ENCODE data around the gene ACIN1.

The ACIN1 gene

DNA sequence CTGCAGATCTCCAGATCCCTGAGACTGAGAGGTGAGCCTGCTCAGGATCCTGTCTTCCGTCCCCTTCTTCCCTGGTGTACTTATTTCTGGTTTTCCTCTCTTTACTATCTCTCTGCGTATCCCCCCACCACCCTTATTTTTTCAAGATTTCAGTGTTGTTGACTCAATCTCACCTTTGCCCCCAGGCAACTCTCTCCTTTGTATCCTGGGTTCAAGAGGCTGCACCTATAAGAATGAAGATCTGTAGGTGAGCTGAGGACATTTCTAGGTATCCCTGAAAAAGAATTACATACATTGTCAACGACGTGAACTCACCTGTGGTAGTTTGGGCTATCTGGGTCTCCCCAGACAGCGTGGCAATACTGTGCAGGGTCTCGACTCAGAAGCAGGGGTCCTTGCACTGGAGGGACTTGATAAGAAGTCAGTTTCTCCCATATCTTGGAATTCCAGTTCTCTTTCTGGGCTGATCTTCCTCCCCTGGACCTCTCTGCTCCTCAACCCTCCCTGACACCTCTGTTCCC, 9.2 kb upstream of the ACIN1 start:
- H3K4me3 ChIP-seq (ENCODE audit: low read depth, low read length): no peak overlapping the region
- no peak overlapping the region for H2AFZ ChIP-seq (ENCODE audit: low read length, unreplicated experiment)
- H3K27ac ChIP-seq (ENCODE audit: low read depth, low read length): no peak overlapping the region
- H3K79me2 ChIP-seq (ENCODE audit: control insufficient read depth, insufficient read depth, low read length, unreplicated experiment): peaks cover 5% of the 10 kb centered on the region
- H3K4me1 ChIP-seq (ENCODE audit: control insufficient read depth, insufficient read depth, low read length, unreplicated experiment): no peaks in the 10 kb centered on the region
- peaks cover 2% of the 10 kb centered on the region; the same call in 1 of the 2 replicates for H3K36me3 ChIP-seq (ENCODE audit: insufficient read depth, low read length)
- no peaks in the 10 kb centered on the region for H3K27me3 ChIP-seq (ENCODE audit: insufficient read depth, low read length)

DNA sequence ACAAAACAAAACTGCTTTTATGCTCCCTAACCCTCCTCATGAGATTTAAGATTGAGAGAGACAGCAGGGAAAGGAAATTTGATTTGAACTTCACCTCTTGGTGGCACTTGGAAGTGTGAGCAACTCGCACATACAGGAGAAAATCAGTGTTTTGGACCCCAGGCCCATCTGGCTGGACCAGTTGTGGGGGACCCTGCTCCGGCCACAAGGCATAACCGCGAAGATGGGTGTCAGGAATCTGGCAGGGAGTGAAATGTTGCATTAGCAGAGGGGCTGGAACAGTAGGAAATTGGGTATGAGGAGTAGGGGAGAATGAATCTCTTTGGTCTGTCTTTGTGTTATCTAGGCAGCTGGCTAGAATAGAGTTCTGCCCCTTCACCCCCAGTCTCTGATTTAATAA, 8.6 kb upstream of the ACIN1 start:
- Histone ChIP-seq H2AFZ (ENCODE audit: low read length, unreplicated experiment) (no peak overlapping the region), H3K79me2 (ENCODE audit: control insufficient read depth, insufficient read depth, low read length, unreplicated experiment) (peaks cover 10% of the 10 kb centered on the region), H3K4me1 (ENCODE audit: control insufficient read depth, insufficient read depth, low read length, unreplicated experiment) (no peaks in the 10 kb centered on the region), H3K4me3 (ENCODE audit: low read depth, low read length) (no peak overlapping the region), H3K27ac (ENCODE audit: low read depth, low read length) (no peak overlapping the region), H3K27me3 (ENCODE audit: insufficient read depth, low read length) (no peaks in the 10 kb centered on the region), H3K36me3 (ENCODE audit: insufficient read depth, low read length) (peaks cover 7% of the 10 kb centered on the region; the same call in 1 of the 2 replicates)

DNA sequence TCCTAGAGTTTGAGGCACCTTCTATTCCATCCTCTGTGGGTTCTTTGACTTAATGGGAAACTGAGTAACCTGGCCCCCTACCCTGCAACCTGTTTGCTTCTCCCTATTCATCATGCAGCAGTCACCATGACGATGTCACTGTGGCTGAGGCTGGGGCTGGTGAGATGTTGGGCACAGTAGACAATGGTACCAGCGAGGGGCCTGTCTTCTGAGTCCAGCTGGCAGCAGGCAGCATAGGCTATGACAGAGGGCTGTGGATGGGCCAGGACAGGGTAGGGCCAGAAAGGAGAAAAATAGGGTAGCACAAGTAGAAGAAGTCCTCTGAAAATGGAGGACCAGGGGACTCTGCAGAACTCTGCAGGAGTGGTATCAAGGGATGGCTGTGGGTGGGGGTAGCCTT, 7.9 kb upstream of the ACIN1 start:
- Histone ChIP-seq H3K4me3 (ENCODE audit: low read depth, low read length) (no peak overlapping the region), H3K36me3 (ENCODE audit: insufficient read depth, low read length) (peaks cover 15% of the 10 kb centered on the region), H3K27ac (ENCODE audit: low read depth, low read length) (no peak overlapping the region), H3K27me3 (ENCODE audit: insufficient read depth, low read length) (no peaks in the 10 kb centered on the region), H2AFZ (ENCODE audit: low read length, unreplicated experiment) (no peak overlapping the region), H3K4me1 (ENCODE audit: control insufficient read depth, insufficient read depth, low read length, unreplicated experiment) (peaks cover 1% of the 10 kb centered on the region), H3K79me2 (ENCODE audit: control insufficient read depth, insufficient read depth, low read length, unreplicated experiment) (peaks cover 18% of the 10 kb centered on the region)

DNA sequence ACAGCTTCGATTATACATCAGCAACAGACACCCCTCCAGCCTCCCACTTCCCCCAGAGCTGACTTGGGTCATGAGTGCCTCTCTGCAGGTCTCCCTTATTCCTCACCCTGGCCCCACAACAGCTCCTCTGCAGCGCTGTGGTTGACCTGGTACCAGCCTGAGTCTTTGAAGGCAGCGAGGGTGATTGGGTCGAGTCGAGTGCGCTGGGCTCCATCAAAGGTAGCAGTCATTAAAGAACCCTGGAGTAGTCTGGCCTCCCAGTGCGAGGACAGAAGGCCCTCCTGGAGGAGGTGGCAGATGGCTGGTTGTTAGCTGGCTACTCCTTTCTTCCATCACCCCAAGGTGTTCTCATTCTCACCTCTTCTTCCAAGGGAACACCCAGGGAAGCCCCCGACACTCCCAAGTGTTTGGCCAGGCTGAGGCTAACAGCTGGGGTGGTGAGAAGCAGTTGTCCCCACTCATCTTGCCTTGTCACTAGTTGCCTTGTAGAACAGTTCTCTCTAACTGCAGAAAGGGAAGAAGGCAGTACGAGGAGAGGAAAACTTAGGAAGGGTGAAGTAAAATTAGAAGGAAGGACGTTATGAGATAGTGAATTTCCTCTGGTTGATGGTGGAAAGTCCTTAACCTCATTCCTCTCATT, 7.2 kb upstream of the ACIN1 start:
- no peaks in the 10 kb centered on the region for H3K27me3 ChIP-seq (ENCODE audit: insufficient read depth, low read length)
- H2AFZ ChIP-seq (ENCODE audit: low read length, unreplicated experiment): no peak overlapping the region
- no peak overlapping the region for H3K4me3 ChIP-seq (ENCODE audit: low read depth, low read length)
- H3K4me1 ChIP-seq (ENCODE audit: control insufficient read depth, insufficient read depth, low read length, unreplicated experiment): peaks cover 8% of the 10 kb centered on the region
- H3K79me2 ChIP-seq (ENCODE audit: control insufficient read depth, insufficient read depth, low read length, unreplicated experiment): peaks cover 25% of the 10 kb centered on the region
- peaks cover 20% of the 10 kb centered on the region for H3K36me3 ChIP-seq (ENCODE audit: insufficient read depth, low read length)
- no peak overlapping the region for H3K27ac ChIP-seq (ENCODE audit: low read depth, low read length)

DNA sequence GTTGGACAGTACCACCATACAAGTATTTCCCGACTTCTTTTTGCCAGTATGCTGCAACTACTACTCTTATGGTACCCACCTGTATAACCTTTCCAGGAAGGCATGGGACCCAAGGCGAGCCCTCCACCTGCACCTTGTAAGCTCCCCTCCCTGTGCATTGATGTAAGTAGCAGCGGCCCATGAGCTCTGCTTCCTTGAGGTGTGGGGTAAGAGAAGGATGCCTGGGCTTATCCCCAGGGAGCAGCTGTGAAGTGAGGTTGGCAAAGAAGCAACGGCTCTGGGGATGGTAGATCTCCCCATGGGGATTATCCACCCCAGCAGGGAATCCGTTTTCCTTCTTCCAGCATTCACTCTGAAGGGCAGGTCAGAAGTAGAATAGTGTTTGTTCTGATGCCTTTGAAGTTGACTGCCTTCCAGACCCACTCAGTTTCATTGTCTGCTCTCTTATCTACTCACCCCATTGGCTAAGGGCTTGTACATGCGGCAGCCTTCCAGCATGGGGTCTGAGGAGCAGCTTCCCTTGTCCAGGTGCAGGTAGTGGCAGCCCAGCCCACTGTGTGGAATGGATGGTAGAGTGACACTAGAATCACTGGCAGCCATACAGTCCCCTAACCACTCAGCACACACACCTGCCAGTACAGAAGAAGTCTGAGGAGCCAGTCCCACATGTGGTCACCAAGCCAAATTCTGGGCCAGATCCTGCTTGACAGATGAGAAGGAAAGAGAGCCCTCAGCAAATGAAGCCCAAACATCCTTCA, 6.5 kb upstream of the ACIN1 start:
- Histone ChIP-seq H3K27me3 (ENCODE audit: insufficient read depth, low read length) (no peaks in the 10 kb centered on the region), H3K27ac (ENCODE audit: low read depth, low read length) (no peak overlapping the region), H3K4me1 (ENCODE audit: control insufficient read depth, insufficient read depth, low read length, unreplicated experiment) (peaks cover 14% of the 10 kb centered on the region), H3K4me3 (ENCODE audit: low read depth, low read length) (no peak overlapping the region), H2AFZ (ENCODE audit: low read length, unreplicated experiment) (no peak overlapping the region), H3K36me3 (ENCODE audit: insufficient read depth, low read length) (peaks cover 20% of the 10 kb centered on the region), H3K79me2 (ENCODE audit: control insufficient read depth, insufficient read depth, low read length, unreplicated experiment) (peaks cover 32% of the 10 kb centered on the region)

DNA sequence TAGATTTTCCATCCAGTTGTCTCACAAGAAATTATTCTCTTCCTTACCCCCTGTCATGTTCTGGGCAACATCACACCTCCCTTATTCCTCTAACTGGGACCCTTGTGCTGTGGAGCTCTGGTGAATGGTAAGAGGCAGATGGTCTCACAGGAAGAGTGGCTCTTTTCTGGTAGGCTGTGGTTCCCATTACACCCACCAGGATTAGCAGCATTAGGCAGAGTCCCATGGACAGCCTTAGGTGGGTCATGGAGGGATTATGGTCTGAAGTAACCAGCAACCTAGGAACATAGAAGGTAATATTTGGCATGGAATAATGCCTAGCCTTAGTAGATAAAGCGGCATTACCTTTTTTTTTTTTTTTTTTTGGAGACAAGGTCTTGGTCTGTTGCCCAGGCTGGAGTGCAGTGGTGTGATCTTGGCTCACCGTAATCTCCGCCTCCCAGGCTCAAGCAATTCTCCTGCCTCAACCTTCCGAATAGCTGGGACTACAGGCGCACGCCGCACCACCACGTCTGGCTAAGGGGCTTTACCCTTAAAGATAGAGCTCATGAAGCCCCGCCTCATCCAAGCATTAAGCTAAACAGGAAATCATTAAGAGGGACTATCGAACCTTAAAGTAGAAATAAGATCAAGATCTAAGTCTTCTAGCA, 4.4 kb upstream of the ACIN1 start:
- Histone ChIP-seq H3K79me2 (ENCODE audit: control insufficient read depth, insufficient read depth, low read length, unreplicated experiment) (peaks cover 40% of the 10 kb centered on the region), H2AFZ (ENCODE audit: low read length, unreplicated experiment) (no peak overlapping the region), H3K27me3 (ENCODE audit: insufficient read depth, low read length) (no peaks in the 10 kb centered on the region), H3K36me3 (ENCODE audit: insufficient read depth, low read length) (peaks cover 20% of the 10 kb centered on the region), H3K4me3 (ENCODE audit: low read depth, low read length) (no peak overlapping the region), H3K4me1 (ENCODE audit: control insufficient read depth, insufficient read depth, low read length, unreplicated experiment) (peaks cover 14% of the 10 kb centered on the region), H3K27ac (ENCODE audit: low read depth, low read length) (no peak overlapping the region)

DNA sequence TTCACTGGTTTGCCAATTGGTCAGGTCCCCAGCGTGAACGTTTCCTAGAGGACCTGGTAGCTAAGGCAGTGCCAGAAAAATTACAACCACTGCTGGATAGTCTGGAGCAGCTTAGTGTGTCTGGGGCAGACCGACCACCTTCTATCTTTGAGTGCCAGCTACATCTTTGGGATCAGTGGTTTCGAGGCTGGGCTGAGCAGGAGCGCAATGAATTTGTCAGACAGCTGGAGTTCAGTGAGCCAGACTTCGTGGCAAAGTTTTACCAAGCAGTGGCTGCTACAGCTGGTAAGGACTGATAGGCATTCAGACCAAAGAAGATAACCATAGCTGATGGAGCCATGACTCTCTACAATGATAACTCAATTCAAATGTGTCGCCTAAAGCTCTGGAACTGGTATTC, 2.9 kb upstream of the ACIN1 start:
- Histone ChIP-seq H3K4me1 (ENCODE audit: control insufficient read depth, insufficient read depth, low read length, unreplicated experiment) (peaks cover 24% of the 10 kb centered on the region), H3K4me3 (ENCODE audit: low read depth, low read length) (peak overlapping the region; percentile 83)

DNA sequence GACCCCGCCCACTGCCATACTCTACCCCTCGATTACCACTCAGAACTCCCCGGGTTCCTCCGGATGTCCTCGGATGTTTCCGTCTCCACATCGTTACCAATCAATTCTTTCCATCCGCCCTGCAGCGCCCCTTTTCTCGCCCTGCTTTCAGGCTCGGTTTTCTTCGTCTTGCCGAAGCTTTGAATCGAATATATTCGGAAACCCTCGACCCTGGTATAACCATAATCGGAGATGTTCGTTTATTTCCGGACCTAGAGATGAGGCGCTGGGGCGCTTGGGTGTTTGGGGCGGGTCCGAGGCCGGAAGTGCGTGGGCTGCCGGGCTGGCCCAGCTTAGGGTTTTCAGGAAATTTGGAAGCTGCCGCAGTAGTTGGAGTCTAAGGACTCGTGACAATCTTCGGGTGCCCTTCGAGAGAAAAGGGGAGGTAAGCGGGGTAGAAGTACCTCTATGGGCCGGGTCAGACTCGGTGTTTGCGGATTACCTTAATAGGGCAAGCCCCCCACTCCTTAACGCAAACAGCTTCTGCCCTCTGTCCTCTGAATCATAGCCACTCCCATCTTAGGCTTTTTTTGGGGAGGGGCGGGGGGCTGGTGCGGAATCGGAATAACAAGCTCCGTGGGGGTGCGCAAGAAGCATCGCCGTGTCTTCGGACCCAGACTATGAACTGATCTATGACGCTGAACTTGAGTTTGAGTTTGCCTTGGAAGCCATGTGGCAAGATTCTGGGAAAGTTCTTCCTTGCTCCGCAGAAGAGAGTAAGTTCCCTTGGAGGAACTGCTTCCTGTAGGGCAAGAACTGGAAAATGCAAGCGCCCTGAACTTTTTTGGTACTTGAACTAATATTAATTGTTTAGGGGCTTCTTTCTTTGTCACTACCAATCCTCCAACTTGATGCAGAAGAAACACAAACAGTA, 516 bp upstream of the ACIN1 start, which contains the start of gene C14orf119:
C14orf119 (plus strand) TSS at position 310 of the 913 bp plus-strand sequence. CDS start 2,154 bp downstream, outside the sequence.
- Histone ChIP-seq H3K36me3 (ENCODE audit: insufficient read depth, low read length) (peaks cover 33% of the 10 kb centered on the region), H2AFZ (ENCODE audit: low read length, unreplicated experiment) (peak within 1 kb of the TSS; percentile 83), H3K27ac (ENCODE audit: low read depth, low read length) (peak within 1 kb of the TSS; percentile 88), H3K79me2 (ENCODE audit: control insufficient read depth, insufficient read depth, low read length, unreplicated experiment) (peaks cover 73% of the 10 kb centered on the region), H3K27me3 (ENCODE audit: insufficient read depth, low read length) (no peaks in the 10 kb centered on the region), H3K4me1 (ENCODE audit: control insufficient read depth, insufficient read depth, low read length, unreplicated experiment) (peaks cover 33% of the 10 kb centered on the region), H3K4me3 (ENCODE audit: low read depth, low read length) (peak within 1 kb of the TSS; percentile 83)

More for the DNA sequence above, 2.9 kb upstream of the ACIN1 start:
- Histone ChIP-seq H3K27me3 (ENCODE audit: insufficient read depth, low read length) (no peaks in the 10 kb centered on the region), H3K79me2 (ENCODE audit: control insufficient read depth, insufficient read depth, low read length, unreplicated experiment) (peaks cover 56% of the 10 kb centered on the region), H3K36me3 (ENCODE audit: insufficient read depth, low read length) (peaks cover 26% of the 10 kb centered on the region), H2AFZ (ENCODE audit: low read length, unreplicated experiment) (no peak overlapping the region), H3K27ac (ENCODE audit: low read depth, low read length) (no peak overlapping the region)

DNA sequence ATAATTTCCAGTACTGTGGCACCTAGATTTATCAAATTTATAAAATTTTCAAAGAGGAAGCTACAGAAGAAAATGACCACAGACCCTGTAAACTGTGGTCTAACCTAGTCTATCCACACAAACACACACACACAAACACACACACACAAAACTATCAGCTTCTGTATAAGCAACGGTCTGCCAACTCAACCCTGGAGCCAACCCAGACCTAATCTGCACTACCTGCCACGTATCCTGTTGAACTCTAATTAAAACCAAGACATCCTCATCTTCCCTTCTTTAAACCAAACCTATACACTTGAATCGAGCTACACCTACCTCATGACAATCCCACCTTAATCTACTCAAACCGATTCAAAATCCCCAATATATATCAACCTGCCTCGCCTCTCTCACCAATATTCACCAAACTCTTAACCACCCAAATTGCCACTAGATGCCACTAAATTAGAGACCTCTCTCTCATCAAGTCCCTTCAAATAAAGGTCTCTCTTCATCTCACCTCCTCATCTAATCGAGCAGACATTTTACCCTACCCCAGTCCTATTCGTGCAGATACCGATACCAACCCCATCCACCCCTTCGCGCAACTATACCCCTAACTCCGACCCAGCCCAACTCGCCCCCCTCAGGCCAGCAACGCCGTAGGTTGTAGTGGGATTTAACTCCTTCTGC, 808 bp downstream of the ACIN1 start:
- H3K36me3 ChIP-seq (ENCODE audit: insufficient read depth, low read length): peaks cover 44% of the 10 kb centered on the region
- H2AFZ ChIP-seq (ENCODE audit: low read length, unreplicated experiment): peak overlapping the region; percentile 83

More for the DNA sequence above, 808 bp downstream of the ACIN1 start:
- H3K4me3 ChIP-seq (ENCODE audit: low read depth, low read length): peak overlapping the region; percentile 83
- H3K4me1 ChIP-seq (ENCODE audit: control insufficient read depth, insufficient read depth, low read length, unreplicated experiment): peaks cover 33% of the 10 kb centered on the region
- peak overlapping the region; percentile 88 for H3K27ac ChIP-seq (ENCODE audit: low read depth, low read length)
- peaks cover 76% of the 10 kb centered on the region for H3K79me2 ChIP-seq (ENCODE audit: control insufficient read depth, insufficient read depth, low read length, unreplicated experiment)
- H3K27me3 ChIP-seq (ENCODE audit: insufficient read depth, low read length): no peaks in the 10 kb centered on the region

All from ACC112 (cell line).